ENCODE measurements around the gene TTC9C.
"Not testable (repeated sequence)": the region's sequence is repeated elsewhere in the genome, so short reads cannot be mapped to it uniquely, and the experiment has no call there.

Gene TTC9C

DNA sequence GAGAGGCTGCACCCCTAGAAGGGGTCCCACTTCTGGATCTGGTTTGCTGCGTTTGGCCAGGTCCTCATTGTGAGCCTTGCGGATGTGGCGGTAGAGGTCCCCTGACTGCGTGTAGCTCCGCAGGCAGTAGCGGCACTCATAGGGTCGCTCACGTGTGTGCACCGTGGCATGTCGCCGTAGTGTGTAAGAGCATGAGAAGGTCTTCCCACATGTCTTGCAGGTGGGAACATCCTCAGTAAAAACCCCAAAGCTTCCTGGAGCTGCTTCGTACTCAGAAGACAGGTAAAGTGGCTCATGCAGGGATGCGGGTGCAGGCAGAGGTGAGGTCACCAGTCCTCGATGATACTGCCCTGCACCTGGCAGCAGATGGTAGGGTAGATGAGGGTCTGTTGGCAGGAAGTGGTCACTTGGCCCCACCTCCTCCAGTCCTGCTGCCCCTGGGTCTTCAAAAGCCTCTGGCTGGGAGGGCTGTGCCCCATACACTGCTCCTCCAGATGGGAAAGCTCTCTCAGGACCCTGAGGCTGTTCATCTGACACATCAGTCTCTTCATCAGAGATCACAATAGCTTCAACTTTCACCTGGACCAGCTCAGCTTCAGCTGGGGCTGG is 24.0 kb downstream of the TTC9C start:
- DNase-seq (ENCODE audit: low spot score) = no peak

DNA sequence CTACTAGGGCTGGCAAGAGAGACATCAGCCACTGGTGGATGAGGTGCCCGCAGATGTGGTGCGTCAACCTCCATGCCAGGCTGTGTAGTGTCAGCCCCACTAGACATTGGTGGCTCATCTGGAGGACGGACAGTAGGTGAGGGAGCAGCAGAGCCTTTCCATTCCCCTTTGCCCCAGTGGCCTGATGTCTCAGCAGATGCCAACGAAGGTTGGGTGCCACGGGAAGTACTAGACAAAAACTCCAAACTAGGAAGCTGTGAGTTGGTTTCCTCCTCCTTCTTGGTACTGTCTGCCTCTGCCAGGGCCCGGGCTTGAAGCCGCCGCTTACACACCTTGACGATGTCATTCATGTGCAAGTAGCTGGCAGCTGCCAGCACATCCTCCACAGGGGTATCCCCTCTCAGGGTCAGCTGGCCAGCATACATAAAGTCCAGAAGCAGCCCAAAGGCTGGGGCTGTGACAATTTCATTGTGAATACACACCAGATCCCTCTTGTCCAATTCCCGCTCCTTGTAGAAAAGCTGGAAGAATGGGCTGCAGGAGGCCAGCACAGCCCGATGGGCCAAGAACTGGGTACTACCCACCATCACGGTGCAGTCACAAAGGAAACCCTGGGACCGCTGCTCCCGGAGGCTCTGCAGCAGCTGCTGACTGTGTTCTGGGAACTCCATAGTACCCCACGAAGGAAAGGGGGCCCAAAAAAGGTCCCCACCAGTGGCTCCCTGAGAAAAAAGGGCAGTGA is 24.9 kb downstream of the TTC9C start:
- no peak for DNase-seq (ENCODE audit: low spot score)

DNA sequence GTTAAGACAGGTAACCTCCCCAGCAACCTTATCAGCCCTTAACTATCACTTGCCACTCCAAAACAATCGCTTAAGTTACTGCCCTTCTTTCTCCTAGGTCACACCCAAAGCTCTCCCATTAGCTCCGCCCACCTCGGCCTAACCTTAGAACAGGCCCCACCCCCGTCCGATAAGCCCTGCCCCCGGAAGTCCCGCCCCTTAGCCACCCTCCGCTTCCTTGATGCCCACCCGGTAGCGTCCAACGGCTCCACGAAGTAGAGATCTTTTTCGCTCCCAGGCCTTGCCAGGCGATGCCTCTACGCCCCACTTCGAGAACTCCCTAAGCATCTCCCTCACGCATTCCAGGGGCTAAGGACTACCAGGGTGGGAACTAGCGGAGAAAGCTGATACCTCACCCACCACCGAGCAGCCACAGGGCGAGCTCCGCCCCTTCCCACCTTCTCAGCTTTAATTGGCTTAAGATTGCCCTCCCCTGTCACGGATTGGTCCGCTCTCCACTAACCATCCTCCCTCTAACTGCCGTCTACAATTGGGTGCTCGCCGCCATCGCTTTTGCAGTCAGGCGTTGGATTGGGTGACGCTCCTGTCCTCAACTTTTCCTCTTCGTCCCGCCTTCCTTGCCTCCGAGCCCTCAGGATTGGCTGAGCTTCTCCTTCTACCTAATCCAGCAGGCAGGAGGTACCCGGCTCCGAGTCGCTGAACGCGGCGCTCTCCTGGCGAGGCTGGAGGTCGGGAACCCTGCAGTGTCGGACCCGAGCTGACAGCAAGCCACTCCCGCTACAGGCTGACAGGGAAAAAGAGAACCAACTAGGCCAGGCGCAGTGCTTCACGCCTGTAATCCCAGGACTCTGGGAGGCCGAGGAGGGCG is 25.7 kb downstream of the TTC9C start, which contains the start of gene ZBTB3:
TSS of gene ZBTB3 (minus strand) at position 425 of the 868 bp plus-strand sequence. CDS start 496 bp downstream, outside the sequence.
- peak; percentile 94 for DNase-seq (ENCODE audit: low spot score)

DNA sequence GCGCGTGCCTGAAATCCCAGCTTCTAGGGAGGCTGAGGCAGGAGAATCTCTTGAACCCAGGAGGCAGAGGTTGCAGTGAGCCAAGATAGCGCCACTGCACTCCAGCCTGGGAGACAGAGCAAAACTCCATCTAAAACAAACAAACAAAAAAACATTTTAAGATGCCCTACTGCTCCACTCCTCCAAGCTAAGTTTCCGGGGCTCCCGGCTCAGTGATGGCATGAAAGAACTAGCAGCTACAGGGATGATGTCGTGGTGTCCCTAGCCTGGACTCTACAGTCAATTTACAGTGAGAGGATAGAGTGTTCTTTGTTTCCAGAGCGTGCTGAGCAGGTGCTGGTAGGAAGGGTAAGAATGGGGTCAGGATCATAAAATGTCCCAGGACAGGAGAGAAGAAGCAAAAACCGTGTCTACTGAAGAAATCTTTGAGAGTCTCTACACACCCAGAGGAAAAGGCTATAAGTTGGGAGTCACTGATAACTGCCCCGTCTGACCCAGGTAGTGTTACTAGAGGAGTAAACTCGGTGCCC is 26.9 kb downstream of the TTC9C start:
- DNase-seq (ENCODE audit: low spot score) = no peak

DNA sequence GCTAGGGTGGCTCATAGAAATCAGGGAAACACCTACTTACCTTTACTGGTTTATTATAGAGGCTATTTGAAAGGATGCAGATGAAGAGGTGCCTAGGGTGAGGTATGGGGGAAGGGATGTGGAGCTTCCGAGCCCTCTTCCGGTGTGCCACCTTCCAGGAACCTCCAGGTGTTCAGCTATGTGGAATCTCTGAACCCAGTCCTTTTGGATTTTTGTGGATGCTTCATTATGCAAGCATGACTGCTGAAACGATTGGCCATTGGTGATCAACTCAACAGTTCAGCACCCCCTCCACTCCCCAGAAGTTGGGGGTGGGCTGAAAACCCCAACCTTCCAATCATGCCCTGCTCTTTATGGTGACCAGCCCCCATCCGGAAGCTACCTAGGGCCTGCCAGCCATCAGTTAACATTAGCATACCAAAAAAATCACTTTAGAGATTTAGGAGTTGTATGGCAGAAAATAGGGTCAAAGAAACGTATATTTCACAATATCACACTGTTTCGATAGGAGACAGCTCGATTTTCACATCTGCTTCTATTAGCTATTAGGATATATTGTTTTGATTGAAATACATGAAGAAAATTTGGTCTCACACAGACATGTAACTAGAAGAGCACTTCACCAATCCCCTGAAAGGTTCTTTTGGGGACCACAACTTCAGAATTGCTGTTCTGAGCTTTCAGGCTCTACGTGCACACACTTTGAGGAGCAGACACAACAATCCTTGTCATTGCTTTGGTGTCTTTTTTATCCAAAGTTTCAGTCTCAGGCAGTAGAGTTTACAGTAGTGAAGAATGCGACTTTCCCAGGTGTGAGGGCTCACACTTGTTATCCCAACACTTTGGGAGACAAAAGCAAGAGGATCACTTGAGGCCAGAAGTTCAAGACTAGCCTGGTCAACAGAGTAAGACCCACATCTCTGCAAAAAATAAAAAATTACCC is 29.8 kb downstream of the TTC9C start:
- no peak for DNase-seq (ENCODE audit: low spot score)

DNA sequence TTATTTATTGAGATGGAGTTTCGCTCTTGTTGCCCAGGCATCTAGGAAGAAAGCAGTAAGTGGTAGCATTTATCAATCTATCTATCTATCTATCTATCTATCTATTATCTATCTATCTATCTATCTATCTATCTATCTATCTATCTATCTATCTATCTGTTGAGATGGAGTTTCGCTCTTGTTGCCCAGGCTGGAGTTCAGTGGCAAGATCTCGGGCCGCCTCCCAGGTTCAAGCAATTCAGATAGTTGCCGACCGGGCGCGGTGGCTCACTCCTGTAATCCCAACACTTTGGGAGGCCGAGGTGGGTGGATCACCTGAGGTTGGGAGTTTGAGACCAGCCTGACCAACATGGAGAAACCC is 32.6 kb downstream of the TTC9C start:
- DNase-seq (ENCODE audit: low spot score) = not testable (repeated sequence)

DNA sequence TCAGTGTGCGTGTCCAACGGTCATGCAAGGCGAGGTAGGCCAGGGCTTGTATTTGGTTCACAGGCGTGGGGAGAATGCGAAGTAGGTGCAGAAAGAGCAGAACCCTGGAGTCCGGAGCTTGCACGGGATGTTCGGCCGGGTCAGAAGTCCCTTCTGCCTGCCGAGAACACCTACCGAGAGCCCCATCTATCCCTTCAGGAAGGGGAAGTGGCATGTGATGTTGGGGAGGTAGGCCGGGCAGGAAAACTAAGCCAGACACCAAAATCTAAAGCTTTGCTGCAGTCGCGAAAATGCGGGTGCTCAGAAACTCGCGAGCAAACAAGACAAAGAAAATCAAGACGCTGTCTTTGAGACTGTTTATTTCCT is 42.5 kb downstream of the TTC9C start:
- DNase-seq (ENCODE audit: low spot score) = no peak

DNA sequence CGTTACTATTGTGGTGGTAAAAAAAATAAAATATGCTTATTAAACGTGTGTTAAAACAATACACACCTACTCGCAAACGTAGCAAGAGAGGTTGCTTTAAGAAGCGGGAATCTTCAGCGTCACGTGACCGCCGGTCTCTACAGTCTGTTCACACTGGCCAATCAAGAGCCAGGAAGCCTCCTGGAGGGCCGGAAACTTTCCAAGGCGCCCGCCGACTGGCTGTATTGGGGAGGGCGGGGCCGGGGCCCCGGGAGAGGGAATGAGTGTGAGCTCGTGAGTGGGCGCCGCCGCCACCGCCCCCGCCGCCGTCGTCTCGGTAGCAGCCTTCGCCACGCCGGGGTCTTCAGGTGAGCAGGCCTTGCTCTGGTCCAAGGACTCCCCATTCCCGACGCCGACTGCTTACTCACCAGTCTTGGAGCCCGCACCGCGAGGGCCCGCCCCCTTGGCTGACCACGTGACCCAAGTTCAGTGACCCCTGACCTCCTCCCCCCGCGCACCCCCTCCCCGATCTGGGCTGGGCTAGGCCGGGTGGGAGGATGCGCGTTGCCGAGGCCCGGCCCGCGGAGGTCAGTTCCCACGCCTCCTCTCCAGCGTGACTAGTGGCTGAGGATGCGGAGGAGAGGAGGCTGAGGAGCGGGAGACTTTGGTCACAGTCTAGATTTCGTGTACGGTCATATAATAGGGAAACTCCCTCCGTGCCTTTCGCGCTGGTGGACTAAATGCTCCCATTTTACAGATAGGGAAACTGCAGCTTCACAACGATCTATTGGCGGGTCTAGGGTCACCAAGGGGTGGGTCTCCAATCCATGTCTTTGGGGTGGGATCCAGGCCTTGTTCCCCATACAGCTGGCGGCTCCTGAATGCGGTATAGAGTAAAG is 43.1 kb downstream of the TTC9C start, which contains the start of gene TAF6L:
TSS of gene TAF6L (plus strand) at position 253 of the 878 bp plus-strand sequence. CDS start 4,388 bp downstream, outside the sequence.
- DNase-seq (ENCODE audit: low spot score) = peak; percentile 94

DNA sequence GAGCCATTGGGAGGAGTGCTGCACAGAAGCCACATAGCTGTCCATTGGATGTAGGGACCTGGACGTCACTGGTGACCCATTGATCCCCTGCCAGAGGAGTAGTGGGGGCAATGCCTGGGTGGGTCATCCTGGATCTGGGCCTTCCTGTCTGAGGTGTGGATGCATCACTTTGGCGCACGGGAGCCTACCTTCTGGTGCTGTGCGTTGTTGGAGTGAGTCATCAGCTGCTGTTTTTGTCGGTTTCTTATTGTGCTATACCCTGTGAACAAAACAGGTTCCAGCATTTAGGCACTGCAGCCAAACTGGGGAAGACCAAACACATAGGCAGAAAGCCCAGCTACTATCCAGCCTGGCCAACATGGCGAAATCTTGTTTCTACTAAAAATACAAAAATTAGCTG is 46.1 kb downstream of the TTC9C start:
- no peak for DNase-seq (ENCODE audit: low spot score)

DNA sequence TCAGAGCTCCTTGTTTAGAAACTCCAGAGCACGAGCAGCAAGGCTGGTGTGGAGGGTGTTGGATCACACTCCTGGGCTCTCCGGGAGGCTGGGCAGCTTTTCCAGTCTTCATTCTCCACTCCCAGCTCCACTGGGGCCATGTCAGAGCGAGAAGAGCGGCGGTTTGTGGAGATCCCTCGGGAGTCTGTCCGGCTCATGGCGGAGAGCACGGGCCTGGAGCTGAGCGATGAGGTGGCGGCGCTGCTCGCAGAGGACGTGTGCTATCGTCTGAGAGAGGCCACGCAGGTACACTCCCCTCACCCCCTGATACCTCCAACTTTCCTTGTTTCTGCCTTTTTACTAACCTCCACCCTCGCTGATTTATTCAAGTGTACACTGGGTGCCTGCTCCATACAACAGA is 47.4 kb downstream of the TTC9C start:
- no peak for DNase-seq (ENCODE audit: low spot score)

DNA sequence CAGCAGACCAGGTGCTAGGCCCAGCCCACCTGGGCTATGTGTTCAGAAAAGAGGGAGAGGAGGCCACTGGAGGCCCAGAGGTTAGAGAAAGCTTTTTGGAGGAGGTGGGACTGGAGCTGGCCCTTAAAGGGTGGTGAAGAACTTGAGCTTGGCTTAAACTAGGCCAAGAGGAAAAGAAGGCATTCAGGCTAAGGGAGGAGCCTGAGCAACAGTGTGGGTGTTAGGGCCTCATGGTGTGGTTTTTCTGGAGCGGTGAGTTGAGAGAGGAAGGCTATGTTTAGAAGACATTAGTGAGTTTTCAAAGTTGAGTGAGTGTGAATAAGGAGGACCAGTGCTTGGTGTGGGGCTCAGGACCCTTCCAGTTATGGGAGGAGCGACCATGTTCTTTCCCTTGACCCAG is 49.1 kb downstream of the TTC9C start:
- DNase-seq (ENCODE audit: low spot score) = no peak

DNA sequence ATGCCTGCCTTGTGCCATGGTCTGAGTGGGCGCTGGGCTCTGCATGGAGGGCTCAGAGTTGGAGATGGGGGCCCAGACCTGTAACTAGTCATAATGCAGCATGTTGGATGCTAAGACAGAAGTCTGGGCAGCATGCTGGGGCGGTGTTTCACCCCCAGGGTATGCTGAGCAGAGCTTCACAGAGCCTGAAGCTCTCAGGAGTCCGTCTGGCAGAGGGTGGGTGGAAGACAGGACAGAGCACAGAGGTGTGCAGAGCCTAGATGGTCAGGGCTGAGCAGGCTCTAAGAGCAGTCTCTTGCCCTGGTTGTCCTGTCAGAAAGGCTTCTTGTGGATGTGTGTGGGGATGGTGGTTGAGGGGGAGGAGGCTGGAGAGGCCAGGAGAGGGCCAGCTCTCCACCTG is 50.2 kb downstream of the TTC9C start:
- no peak for DNase-seq (ENCODE audit: low spot score)

DNA sequence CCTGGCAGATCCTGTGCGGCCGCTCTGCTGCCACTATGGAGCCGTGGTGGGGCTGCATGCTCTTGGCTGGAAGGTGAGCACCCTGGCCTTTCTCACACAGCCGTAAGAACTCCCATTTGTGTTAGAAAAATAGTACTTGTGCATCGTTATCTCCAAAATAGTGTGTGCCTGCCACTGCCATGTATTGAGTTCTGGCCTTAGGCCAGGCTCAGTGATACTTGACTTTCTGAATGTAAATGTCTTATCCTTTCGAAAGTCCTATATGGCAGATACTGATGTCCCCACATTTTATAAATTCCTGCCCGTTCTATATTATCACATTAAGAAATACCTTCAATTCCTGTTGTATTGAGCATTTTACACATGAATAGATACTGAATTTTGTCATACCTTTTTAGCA is 54.5 kb downstream of the TTC9C start:
- DNase-seq (ENCODE audit: low spot score) = no peak

DNA sequence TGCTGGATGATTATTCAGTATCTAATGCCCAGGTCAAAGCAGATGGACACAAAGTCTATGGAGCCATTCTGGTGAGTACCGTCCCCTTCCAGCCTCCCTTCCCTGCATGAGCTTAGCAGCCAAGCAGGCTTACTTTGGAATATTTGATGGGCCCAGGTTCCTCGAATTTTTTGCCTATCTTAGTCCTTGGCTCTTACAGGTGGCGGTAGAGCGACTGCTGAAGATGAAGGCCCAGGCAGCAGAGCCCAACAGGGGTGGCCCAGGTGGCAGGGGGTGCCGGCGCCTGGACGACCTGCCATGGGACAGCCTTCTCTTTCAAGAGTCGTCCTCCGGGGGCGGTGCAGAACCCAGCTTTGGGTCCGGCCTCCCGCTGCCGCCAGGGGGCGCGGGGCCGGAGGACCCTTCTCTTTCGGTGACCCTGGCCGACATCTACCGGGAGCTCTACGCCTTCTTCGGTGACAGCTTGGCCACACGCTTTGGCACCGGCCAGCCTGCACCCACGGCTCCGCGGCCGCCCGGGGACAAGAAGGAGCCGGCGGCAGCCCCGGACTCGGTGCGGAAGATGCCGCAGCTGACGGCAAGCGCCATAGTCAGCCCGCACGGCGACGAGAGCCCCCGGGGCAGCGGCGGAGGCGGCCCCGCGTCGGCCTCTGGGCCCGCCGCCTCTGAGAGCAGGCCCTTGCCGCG is 58.2 kb downstream of the TTC9C start:
- peak; percentile 92 for DNase-seq (ENCODE audit: low spot score)

DNA sequence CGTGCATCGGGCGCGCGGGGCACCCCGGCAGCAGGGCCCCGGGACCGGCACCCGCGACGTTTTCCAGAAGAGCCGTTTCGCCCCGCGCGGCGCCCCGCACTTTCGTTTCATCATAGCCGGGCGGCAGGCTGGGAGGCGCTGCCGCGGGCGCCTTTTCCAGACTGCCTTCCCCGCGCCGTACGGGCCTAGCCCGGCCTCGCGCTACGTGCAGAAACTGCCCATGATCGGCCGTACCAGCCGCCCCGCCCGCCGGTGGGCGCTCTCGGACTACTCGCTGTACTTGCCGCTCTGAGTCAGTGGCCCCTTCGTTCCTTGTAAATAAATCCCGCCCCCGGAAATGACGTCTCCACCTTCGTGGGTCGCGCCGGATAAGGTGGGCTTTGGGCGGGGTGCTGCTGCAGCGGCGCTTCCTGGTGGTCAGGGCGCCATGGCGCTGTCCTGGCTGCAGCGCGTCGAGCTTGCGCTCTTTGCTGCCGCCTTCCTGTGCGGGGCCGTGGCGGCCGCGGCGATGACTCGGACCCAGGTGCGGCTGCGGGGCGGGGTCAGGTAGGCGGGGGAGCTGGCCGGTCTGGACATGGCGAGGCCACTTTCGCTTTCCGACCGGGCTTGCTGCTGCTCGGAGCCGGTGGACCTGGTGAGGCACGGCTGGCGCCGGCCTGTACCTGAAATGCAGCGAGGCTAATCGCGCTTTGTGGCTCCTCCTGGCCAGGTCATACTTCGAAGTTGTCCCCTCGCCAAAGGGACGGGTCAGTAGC is 58.9 kb downstream of the TTC9C start, which contains the start of gene TMEM179B:
TSS of gene TMEM179B (plus strand) at position 398 of the 755 bp plus-strand sequence. CDS start at position 428, 30 bp downstream.
- peak; percentile 96 for DNase-seq (ENCODE audit: low spot score)
